ENCODE measurements around the gene EXOSC2.

EXOSC2 gene

GRCh38 chr9:130743656-130744055 is 50.1 kb downstream of the EXOSC2 start:
- no peak for DNase-seq
- Histone ChIP-seq H3K4me1 (ENCODE audit: low read length) (no peaks in the 10 kb centered on the region), H3K9ac (ENCODE audit: low read length) (no peak overlapping the region), H3K4me3 (ENCODE audit: low read length) (no peak overlapping the region), H4K20me1 (ENCODE audit: insufficient read depth, low read length) (no peaks in the 10 kb centered on the region), H3K9me3 (replicated peaks; ENCODE audit: insufficient read depth, low read length) (no peaks in the 10 kb centered on the region), H3K27me3 (replicated peaks; ENCODE audit: insufficient read depth, low read length) (no peaks in the 10 kb centered on the region), H2AFZ (ENCODE audit: low read length) (no peak overlapping the region), H3K27ac (ENCODE audit: low read length) (no peak overlapping the region), H3K36me3 (replicated peaks; ENCODE audit: insufficient read depth, low read length) (no peaks in the 10 kb centered on the region), H3F3A (ENCODE audit: insufficient read depth, low read length) (no peaks in the 10 kb centered on the region), H3K9me2 (replicated peaks; ENCODE audit: insufficient read depth, low read length) (no peaks in the 10 kb centered on the region), H3K4me2 (ENCODE audit: low read depth, low read length) (no peak overlapping the region), H3K79me2 (ENCODE audit: low read length) (no peaks in the 10 kb centered on the region)
- TF ChIP-seq EZH2phosphoT487 (IDR thresholded peaks at IDR 0.05; ENCODE audit: low read length) (no peak), EZH2 (optimal IDR thresholded peaks at IDR 0.05; ENCODE audit: low read depth, low read length) (no peak)

GRCh38 chr9:130745210-130745800 is 51.7 kb downstream of the EXOSC2 start:
- H3K9ac ChIP-seq (ENCODE audit: low read length) = no peak overlapping the region
- H3K9me3 ChIP-seq (replicated peaks; ENCODE audit: insufficient read depth, low read length) = no peaks in the 10 kb centered on the region
- no peak overlapping the region for H2AFZ ChIP-seq (ENCODE audit: low read length)
- no peaks in the 10 kb centered on the region for H3K36me3 ChIP-seq (replicated peaks; ENCODE audit: insufficient read depth, low read length)
- no peaks in the 10 kb centered on the region for H3K27me3 ChIP-seq (replicated peaks; ENCODE audit: insufficient read depth, low read length)
- H3F3A ChIP-seq (ENCODE audit: insufficient read depth, low read length) = no peaks in the 10 kb centered on the region
- H3K27ac ChIP-seq (ENCODE audit: low read length) = no peak overlapping the region
- no peak overlapping the region for H3K4me2 ChIP-seq (ENCODE audit: low read depth, low read length)
- no peak overlapping the region for H3K4me3 ChIP-seq (ENCODE audit: low read length)
- no peak for DNase-seq
- TF ChIP-seq EZH2 (optimal IDR thresholded peaks at IDR 0.05; ENCODE audit: low read depth, low read length) = no peak
- no peak for TF ChIP-seq EZH2phosphoT487 (IDR thresholded peaks at IDR 0.05; ENCODE audit: low read length)
- no peak for TF ChIP-seq CTCF (IDR thresholded peaks at IDR 0.05; ENCODE audit: low read length)
- H3K4me1 ChIP-seq (ENCODE audit: low read length) = no peaks in the 10 kb centered on the region
- H3K79me2 ChIP-seq (ENCODE audit: low read length) = no peaks in the 10 kb centered on the region
- H3K9me2 ChIP-seq (replicated peaks; ENCODE audit: insufficient read depth, low read length) = no peaks in the 10 kb centered on the region
- H4K20me1 ChIP-seq (ENCODE audit: insufficient read depth, low read length) = no peaks in the 10 kb centered on the region

GRCh38 chr9:130745829-130746228 is 52.2 kb downstream of the EXOSC2 start:
- Histone ChIP-seq H3K4me1 (ENCODE audit: low read length) (no peaks in the 10 kb centered on the region), H3K27me3 (replicated peaks; ENCODE audit: insufficient read depth, low read length) (no peaks in the 10 kb centered on the region), H4K20me1 (ENCODE audit: insufficient read depth, low read length) (no peaks in the 10 kb centered on the region), H3K36me3 (replicated peaks; ENCODE audit: insufficient read depth, low read length) (no peaks in the 10 kb centered on the region), H3K9ac (ENCODE audit: low read length) (no peak overlapping the region), H3K9me2 (replicated peaks; ENCODE audit: insufficient read depth, low read length) (no peaks in the 10 kb centered on the region), H3K4me2 (ENCODE audit: low read depth, low read length) (no peak overlapping the region), H3F3A (ENCODE audit: insufficient read depth, low read length) (no peaks in the 10 kb centered on the region), H3K9me3 (replicated peaks; ENCODE audit: insufficient read depth, low read length) (no peaks in the 10 kb centered on the region), H3K4me3 (ENCODE audit: low read length) (no peak overlapping the region), H2AFZ (ENCODE audit: low read length) (no peak overlapping the region), H3K27ac (ENCODE audit: low read length) (no peak overlapping the region), H3K79me2 (ENCODE audit: low read length) (no peaks in the 10 kb centered on the region)
- TF ChIP-seq EZH2phosphoT487 (IDR thresholded peaks at IDR 0.05; ENCODE audit: low read length) = no peak
- TF ChIP-seq CTCF (IDR thresholded peaks at IDR 0.05; ENCODE audit: low read length) = no peak
- no peak for TF ChIP-seq EZH2 (optimal IDR thresholded peaks at IDR 0.05; ENCODE audit: low read depth, low read length)
- DNase-seq = no peak

GRCh38 chr9:130746434-130747212 is 53.0 kb downstream of the EXOSC2 start:
- Histone ChIP-seq H3K9me2 (replicated peaks; ENCODE audit: insufficient read depth, low read length) (no peaks in the 10 kb centered on the region), H3K9ac (ENCODE audit: low read length) (no peak overlapping the region), H4K20me1 (ENCODE audit: insufficient read depth, low read length) (no peaks in the 10 kb centered on the region), H3K27ac (ENCODE audit: low read length) (no peak overlapping the region), H3K4me1 (ENCODE audit: low read length) (no peaks in the 10 kb centered on the region), H3K4me3 (ENCODE audit: low read length) (no peak overlapping the region), H3K9me3 (replicated peaks; ENCODE audit: insufficient read depth, low read length) (no peaks in the 10 kb centered on the region), H2AFZ (ENCODE audit: low read length) (no peak overlapping the region), H3K4me2 (ENCODE audit: low read depth, low read length) (no peak overlapping the region), H3K79me2 (ENCODE audit: low read length) (no peaks in the 10 kb centered on the region), H3K27me3 (replicated peaks; ENCODE audit: insufficient read depth, low read length) (no peaks in the 10 kb centered on the region), H3F3A (ENCODE audit: insufficient read depth, low read length) (no peaks in the 10 kb centered on the region), H3K36me3 (replicated peaks; ENCODE audit: insufficient read depth, low read length) (no peaks in the 10 kb centered on the region)
- no peak for DNase-seq
- TF ChIP-seq EZH2 (optimal IDR thresholded peaks at IDR 0.05; ENCODE audit: low read depth, low read length) = no peak
- no peak for TF ChIP-seq EZH2phosphoT487 (IDR thresholded peaks at IDR 0.05; ENCODE audit: low read length)
- no peak for TF ChIP-seq CTCF (IDR thresholded peaks at IDR 0.05; ENCODE audit: low read length)

All from MM.1S (cell line).